ENCODE results near the gene BCAM.
"Not testable (repeated sequence)": the region's sequence is repeated elsewhere in the genome, so short reads cannot be mapped to it uniquely, and the experiment has no call there.

Gene BCAM

DNA sequence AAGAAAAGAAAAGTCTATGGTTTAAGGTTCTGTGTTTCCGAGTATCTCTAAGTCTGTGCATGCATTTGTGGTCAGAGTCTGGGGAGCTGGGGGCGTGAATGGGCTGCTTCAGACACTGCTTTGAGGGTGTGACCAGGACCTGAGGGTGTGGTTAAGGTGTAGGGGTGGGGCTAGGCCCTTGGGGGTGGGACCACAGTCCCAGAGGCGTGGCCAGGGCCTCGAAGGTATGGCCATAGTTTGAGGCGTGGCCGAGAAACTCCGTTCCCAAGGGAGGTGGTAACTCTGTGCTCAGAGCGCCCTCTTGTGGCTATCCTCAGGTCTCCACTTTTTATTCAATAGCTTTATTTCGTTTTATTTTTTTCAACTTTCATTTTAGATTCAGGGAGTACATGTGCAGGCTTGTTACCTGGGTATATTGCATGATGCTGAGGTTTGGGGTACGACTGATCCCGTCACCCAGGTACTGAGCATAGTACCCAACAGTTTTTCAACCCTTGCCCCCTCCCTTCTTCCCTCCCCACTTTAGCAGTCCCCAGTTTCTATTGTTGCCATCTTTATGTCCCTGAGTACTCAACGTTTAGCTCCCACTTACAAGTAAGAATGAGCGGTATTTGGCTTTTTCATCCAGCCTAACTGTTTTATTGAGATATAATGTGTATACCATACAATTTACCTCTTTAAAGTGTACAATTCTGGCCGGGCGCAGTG, 38.2 kb upstream of the BCAM start:
- TF ChIP-seq, protein P1, sequence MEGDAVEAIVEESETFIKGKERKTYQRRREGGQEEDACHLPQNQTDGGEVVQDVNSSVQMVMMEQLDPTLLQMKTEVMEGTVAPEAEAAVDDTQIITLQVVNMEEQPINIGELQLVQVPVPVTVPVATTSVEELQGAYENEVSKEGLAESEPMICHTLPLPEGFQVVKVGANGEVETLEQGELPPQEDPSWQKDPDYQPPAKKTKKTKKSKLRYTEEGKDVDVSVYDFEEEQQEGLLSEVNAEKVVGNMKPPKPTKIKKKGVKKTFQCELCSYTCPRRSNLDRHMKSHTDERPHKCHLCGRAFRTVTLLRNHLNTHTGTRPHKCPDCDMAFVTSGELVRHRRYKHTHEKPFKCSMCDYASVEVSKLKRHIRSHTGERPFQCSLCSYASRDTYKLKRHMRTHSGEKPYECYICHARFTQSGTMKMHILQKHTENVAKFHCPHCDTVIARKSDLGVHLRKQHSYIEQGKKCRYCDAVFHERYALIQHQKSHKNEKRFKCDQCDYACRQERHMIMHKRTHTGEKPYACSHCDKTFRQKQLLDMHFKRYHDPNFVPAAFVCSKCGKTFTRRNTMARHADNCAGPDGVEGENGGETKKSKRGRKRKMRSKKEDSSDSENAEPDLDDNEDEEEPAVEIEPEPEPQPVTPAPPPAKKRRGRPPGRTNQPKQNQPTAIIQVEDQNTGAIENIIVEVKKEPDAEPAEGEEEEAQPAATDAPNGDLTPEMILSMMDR (IDR thresholded peaks at IDR 0.05; ENCODE audit: insufficient read depth, low read length, poor library complexity, severe bottlenecking), result peak; percentile 75
- Histone ChIP-seq H3K36me3 (ENCODE audit: control insufficient read depth, insufficient read depth, low read length) (no peaks in the 10 kb centered on the region), H3K27me3 (replicated peaks; ENCODE audit: control insufficient read depth, insufficient read depth, low read length) (no peaks in the 10 kb centered on the region), H3K4me3 (replicated peaks; ENCODE audit: low read depth, low read length) (no peak overlapping the region; the same call in 1 of the 2 replicates)
- peak; percentile 96 for DNase-seq (ENCODE audit: extremely low read depth, insufficient read length)

DNA sequence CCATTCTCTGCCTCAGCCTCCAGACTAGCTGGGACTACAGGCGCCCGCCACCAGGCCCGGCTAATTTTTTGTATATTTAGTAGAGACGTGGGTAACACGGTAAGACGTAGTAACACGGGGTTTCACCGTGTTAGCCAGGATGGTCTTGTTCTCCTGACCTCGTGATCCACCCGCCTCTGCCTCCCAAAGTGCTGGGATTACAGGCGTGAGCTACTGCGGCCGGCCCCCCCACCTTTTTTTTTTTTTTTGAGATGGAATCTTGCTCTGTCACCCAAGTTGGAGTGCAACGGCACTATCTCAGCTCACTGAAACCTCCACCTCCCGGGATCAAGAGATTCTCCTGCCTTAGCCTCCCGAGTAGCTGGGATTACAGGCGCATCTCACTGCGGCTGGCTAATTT, 36.8 kb upstream of the BCAM start:
- H3K27me3 ChIP-seq (replicated peaks; ENCODE audit: control insufficient read depth, insufficient read depth, low read length); H3K4me3 ChIP-seq (replicated peaks; ENCODE audit: low read depth, low read length); H3K36me3 ChIP-seq (ENCODE audit: control insufficient read depth, insufficient read depth, low read length); DNase-seq (ENCODE audit: extremely low read depth, insufficient read length): not testable (repeated sequence)

DNA sequence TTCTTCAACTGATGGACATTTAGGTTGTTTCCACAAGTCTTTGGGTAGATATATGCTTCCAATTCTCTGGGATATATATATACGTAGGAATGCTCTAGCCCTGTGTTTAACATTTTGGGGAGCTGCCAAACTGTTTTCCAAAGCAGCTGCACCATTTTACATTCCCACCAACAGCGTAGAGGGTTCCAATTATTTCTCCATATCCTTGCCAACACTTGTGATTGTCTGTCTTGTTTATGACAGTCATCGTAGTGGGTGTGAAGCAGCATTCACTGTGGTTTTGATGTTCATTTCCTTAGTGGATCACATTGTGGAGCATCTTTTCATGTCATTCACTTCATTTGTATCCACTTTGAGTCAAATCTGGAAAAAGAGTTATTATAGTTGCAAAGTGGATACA, 35.9 kb upstream of the BCAM start:
- H3K36me3 ChIP-seq (ENCODE audit: control insufficient read depth, insufficient read depth, low read length), result no peaks in the 10 kb centered on the region

DNA sequence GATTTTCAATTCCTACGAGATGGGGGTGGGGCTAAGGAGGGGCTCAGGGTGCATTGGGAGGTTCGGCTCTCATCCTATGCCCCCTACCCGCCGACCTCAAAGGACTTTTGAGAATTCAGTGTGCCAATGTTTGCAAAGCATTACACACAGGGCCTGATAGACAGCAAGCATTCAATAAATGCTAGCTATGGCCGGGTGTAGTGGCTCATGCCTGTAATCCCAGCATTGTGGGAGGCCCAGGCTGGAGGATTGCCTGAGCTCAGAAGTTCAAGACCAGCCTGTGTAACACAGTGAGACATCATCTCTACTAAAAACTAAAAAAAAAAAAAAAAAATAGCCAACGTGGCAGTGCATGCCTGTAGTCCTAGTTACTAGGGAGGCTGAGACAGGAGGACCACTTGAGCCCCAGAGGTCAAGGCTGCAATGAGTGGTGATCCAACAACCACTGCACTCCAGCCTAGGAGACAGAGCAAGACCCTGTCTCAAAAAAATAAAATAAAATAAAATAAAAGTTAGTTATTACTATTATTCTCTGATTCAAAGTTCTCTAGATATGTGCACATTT, 33.1 kb upstream of the BCAM start:
- DNase-seq (ENCODE audit: extremely low read depth, insufficient read length), result no peak
- no peaks in the 10 kb centered on the region for H3K27me3 ChIP-seq (replicated peaks; ENCODE audit: control insufficient read depth, insufficient read depth, low read length)
- TF ChIP-seq, protein P1 (IDR thresholded peaks at IDR 0.05; ENCODE audit: insufficient read depth, low read length, poor library complexity, severe bottlenecking), result no peak
- no peaks in the 10 kb centered on the region for H3K36me3 ChIP-seq (ENCODE audit: control insufficient read depth, insufficient read depth, low read length)
- no peak overlapping the region for H3K4me3 ChIP-seq (replicated peaks; ENCODE audit: low read depth, low read length)

More for the DNA sequence above, 35.9 kb upstream of the BCAM start:
- Histone ChIP-seq H3K4me3 (replicated peaks; ENCODE audit: low read depth, low read length) (no peak overlapping the region), H3K27me3 (replicated peaks; ENCODE audit: control insufficient read depth, insufficient read depth, low read length) (no peaks in the 10 kb centered on the region)
- no peak for DNase-seq (ENCODE audit: extremely low read depth, insufficient read length)
- TF ChIP-seq, protein P1 (IDR thresholded peaks at IDR 0.05; ENCODE audit: insufficient read depth, low read length, poor library complexity, severe bottlenecking), result no peak

DNA sequence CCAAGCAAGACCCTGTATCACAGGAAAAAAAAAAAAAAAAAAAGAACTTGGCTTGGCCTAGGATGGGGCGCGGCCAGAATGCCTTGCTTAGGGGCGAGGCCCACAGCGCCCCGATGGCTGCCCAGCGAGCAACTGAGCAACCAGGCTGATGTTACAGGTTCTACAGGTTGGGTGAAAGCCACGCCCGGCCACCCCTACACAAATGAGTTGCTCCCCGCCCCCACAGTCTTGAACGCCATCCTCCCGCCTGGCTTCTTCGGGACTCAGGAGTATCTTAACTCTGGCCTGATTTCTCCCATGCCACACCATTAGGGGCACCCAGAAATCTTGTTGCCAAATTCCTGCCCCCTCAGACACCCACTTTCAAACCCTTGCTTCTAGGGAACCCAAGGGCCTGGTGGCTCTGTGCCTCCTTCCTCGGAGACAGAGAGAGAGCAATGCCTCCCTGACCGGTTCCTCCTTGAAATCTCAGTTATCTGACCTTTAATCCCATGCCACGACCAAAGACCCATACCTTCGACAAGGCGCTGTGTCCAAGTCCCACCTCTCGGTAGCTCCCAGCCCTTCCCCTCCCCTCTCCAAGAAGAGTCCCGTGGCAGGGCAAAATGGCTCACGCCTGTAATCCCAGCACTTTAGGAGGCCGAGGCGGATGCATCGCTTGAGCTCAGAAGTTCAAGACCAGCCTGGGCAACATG, 32.4 kb upstream of the BCAM start:
- Histone ChIP-seq H3K4me3 (replicated peaks; ENCODE audit: low read depth, low read length) (no peak overlapping the region), H3K27me3 (replicated peaks; ENCODE audit: control insufficient read depth, insufficient read depth, low read length) (no peaks in the 10 kb centered on the region), H3K36me3 (ENCODE audit: control insufficient read depth, insufficient read depth, low read length) (no peaks in the 10 kb centered on the region)
- TF ChIP-seq, protein P1 (IDR thresholded peaks at IDR 0.05; ENCODE audit: insufficient read depth, low read length, poor library complexity, severe bottlenecking), result no peak
- DNase-seq (ENCODE audit: extremely low read depth, insufficient read length), result no peak

DNA sequence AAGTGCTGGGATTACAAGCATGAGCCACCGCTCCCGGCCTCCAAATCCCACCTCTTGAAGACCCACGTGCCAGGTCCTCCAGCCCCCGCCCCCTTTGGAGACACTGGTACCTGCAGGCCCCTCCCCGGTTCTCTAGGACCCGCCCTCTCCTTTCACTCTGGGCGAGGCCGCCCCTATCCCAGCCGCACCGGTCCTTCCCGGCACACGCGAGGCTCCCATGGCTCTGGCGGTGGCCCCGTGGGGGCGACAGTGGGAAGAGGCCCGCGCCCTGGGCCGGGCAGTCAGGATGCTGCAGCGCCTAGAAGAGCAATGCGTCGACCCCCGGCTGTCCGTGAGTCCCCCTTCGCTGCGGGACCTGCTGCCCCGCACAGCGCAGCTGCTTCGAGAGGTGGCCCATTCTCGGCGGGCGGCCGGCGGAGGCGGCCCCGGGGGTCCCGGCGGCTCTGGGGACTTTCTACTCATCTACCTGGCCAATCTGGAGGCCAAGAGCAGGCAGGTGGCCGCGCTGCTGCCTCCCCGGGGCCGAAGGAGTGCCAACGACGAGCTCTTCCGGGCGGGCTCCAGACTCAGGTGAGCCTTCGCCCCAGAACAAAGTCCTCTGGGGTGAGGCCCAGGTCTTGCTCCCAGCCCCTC, 31.1 kb upstream of the BCAM start, which contains the start of gene CBLC:
TSS of gene CBLC (plus strand) at position 176 of the 633 bp plus-strand sequence. CDS start at position 218, 42 bp downstream.
- TF ChIP-seq, protein P1 (IDR thresholded peaks at IDR 0.05; ENCODE audit: insufficient read depth, low read length, poor library complexity, severe bottlenecking), result no peak
- no peak within 1 kb of the TSS for H3K4me3 ChIP-seq (replicated peaks; ENCODE audit: low read depth, low read length)
- no peak for DNase-seq (ENCODE audit: extremely low read depth, insufficient read length)

More for the DNA sequence above, 31.1 kb upstream of the BCAM start, which contains the start of gene CBLC:
- Histone ChIP-seq H3K36me3 (ENCODE audit: control insufficient read depth, insufficient read depth, low read length) (no peaks in the 10 kb centered on the region), H3K27me3 (replicated peaks; ENCODE audit: control insufficient read depth, insufficient read depth, low read length) (no peaks in the 10 kb centered on the region)

All from GM06990 (cell line).